Measurements from ENCODE around the gene INO80.
"Not testable (repeated sequence)": the region's sequence is repeated elsewhere in the genome, so short reads cannot be mapped to it uniquely, and the experiment has no call there.

INO80 gene

GRCh38 chr15:40955141-40955903, 160.8 kb downstream of the INO80 start:
- no peak for TF ChIP-seq CTCF (IDR thresholded peaks at IDR 0.05; ENCODE audit: borderline replicate concordance, insufficient read depth, low read depth, low read length)

GRCh38 chr15:40954158-40954848, 161.8 kb downstream of the INO80 start:
- H3K4me3 ChIP-seq (ENCODE audit: low read depth, low read length): not testable (repeated sequence)

More at GRCh38 chr15:40955141-40955903, 160.8 kb downstream of the INO80 start:
- no peak overlapping the region for H3K4me3 ChIP-seq (ENCODE audit: low read depth, low read length)

- H3K4me3 ChIP-seq (ENCODE audit: low read depth, low read length): peak overlapping the region; percentile 62
- TF ChIP-seq CTCF (IDR thresholded peaks at IDR 0.05; ENCODE audit: borderline replicate concordance, insufficient read depth, low read depth, low read length): no peak
These were observed 162.4 kb downstream of the INO80 start for GRCh38 chr15:40953713-40954074.

GRCh38 chr15:40952901-40953712, 163.0 kb downstream of the INO80 start, which contains the start of gene CHAC1:
TSS of gene CHAC1 (plus strand) at chr15:40953471. CDS start at chr15:40953584, 113 bp downstream.
- TF ChIP-seq CTCF (IDR thresholded peaks at IDR 0.05; ENCODE audit: borderline replicate concordance, insufficient read depth, low read depth, low read length): no peak
- peak within 1 kb of the TSS; percentile 62 for H3K4me3 ChIP-seq (ENCODE audit: low read depth, low read length)

- TF ChIP-seq CTCF (IDR thresholded peaks at IDR 0.05; ENCODE audit: borderline replicate concordance, insufficient read depth, low read depth, low read length): no peak
- peak overlapping the region; percentile 62 for H3K4me3 ChIP-seq (ENCODE audit: low read depth, low read length)
These were observed 163.7 kb downstream of the INO80 start for GRCh38 chr15:40952301-40952900.

GRCh38 chr15:40951764-40952163, 164.3 kb downstream of the INO80 start:
- no peak overlapping the region for H3K4me3 ChIP-seq (ENCODE audit: low read depth, low read length)
- TF ChIP-seq CTCF (IDR thresholded peaks at IDR 0.05; ENCODE audit: borderline replicate concordance, insufficient read depth, low read depth, low read length): no peak

GRCh38 chr15:40949756-40950207, 166.3 kb downstream of the INO80 start:
- H3K4me3 ChIP-seq (ENCODE audit: low read depth, low read length): no peak overlapping the region
- no peak for TF ChIP-seq CTCF (IDR thresholded peaks at IDR 0.05; ENCODE audit: borderline replicate concordance, insufficient read depth, low read depth, low read length)

Data from GM12875 (cell line).